Measurements from ENCODE around the gene MYLK.

Gene MYLK

DNA sequence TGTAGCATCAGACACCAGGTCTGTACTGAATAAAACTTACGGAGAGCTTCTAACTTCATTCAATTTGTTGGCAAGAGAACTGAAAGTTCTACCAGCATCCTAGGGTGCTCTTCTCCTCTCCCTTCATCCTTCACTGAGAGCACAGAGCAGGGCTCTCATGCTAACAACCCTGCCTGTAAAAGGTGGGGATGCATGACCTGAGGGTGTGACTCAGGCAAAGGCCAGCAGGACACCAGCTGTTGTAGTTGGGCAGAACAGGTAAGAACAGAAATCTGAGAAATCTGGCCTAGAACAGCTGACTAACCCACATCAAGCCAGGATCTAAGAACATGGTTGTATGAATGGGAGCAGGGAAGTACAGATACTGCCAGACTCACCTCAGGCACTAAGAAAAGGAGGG lies 64.2 kb downstream of the MYLK start:
- DNase-seq, result no peak

DNA sequence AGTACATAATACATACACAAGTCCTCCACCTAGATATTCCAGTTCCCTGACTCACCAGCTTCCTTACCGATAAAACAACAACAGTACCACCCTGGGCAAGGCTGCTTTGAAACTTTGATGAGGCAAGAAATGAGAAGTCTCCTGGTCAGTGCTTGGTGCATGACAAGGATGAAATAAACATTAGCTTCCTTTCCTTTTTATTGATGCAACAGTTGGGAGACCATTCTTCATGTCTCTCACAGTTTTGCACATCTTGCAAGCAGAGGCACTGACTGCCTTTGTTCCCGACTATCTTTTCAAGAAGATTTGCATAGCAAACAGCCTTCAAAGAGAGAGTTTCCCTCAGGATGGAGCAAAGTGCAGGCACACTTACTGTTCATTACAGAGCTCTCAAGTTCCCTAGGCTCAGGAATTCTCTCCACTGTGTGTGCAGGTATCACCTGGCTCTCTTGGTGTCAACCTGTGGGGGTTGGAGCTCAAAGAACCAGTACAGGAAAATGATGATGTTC lies 65.2 kb downstream of the MYLK start:
- DNase-seq, result no peak

DNA sequence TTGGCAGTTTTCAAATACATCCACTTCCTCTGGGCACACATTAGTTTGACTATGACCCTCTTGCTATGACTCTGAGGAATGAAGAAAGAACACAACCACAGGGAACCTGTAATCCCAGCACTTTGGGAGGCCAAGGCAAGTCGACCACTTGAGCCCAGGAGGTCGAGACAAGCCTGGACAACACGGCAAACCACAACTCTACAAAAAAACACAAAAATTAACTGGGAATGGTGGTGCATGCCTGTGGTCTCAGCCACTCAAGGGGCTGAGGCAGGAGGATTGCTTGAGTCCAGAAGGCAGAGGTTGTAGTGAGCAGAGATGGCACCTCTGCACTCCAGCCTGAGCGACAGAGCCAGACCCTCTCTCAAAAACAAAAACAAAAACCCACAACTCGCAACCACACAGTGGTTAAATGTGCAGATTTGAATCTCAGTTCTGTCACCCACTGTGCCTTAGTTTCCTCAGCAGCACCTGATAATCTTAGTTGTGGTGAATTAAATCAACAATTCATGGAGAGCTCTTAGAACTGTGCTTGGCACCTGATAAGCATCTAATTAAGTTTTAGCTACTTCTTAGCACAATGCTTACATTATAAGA lies 65.7 kb downstream of the MYLK start:
- DNase-seq, result no peak

DNA sequence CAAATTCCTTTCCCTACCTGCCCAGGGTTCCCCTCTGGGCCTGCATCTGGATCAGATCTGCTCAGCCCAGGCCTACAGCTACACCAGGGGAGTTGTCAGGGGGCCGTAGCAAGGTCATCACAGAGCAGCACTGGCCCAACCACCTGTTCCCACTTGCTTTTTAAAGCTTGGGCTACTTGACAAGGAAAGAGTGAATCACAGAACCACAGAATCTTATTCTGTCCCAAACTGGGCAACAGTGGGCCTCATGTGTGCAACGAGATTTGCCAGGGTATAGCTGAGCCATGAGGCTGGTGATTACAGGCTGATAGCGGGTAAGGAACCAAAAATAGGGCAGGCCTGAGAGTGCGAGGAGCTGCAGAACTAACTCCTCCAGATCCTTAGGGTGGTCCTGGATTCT lies 66.7 kb downstream of the MYLK start:
- no peak for DNase-seq

DNA sequence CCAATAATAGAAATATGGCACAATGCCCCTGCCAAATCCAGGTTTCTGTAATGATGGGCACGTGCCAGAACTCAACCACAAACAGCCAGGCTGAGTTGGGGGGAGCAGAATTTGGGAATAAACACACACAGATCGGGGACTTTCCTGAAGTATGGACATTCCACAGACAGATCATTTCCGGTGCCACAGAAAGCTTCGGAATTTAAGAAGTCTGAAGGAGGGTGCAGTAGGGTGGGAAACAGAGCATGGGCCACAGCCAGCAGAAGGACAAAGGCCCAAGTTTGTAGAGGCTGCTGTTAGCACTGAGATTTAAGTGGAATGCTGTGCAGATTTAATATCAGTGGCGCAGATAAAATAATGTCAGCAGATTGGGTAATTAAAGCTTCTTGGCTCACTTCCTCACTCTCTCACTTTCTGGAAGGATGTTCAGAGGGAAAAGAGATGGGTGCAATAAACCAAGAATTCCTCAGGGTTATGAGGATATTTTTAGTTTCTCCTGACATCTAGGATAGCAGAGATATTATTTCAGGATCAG lies 67.4 kb downstream of the MYLK start:
- no peak for DNase-seq

DNA sequence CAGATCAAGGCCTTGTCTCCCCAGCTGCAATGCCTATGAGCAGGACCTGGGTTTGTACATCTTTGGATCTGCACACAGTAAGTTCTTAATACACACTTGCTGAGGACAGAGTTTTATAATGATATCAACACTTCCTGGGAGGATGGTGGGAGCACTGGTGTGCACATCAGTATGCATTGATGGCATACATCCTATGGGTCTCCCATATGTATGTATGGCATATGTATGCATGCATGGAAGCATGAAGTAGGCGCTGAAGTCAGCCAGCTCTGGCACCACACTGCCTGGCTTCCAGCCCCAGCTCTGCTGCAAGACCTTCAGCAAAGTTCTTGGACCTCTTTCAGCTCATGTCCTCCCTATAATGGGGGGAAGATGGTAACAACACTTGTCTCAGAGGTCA lies 68.2 kb downstream of the MYLK start:
- no peak for DNase-seq

DNA sequence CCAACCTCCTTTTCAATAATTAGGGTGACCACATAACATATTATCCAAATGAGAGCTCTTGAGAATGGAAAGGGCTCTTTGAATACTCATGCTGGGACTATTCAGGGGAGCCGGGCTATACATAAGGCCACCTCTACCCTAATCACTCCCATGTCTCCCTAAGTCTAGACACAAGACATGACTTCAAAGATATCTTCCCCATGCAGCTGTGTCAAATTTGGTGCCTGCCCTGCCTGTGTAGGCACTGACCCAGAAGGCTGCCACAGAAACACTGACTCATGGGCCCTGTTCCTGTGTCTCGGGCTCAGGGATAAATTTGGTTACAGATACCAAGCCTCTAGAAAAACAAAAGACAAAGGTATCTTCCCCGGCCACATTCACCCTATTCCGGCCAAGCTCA lies 70.3 kb downstream of the MYLK start:
- no peak for DNase-seq

DNA sequence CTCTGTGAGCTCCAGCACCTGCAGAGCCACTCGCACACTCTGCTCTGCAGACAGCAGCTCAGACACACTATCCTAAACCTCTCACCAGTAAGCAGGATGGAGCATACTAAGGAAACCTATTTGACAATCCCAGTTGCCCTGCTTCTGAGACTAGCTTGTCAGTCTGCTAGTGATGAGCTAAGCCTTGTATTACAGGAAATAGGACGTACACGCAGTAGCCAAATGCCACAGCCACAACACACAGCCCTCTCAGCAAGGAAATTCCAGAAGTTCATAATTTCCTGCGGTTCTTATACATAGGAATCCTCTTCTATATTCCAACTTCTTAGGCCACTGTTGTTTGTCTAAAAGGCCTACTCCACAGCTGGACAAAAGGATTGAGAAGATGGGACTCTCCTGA lies 74.5 kb downstream of the MYLK start:
- DNase-seq, result no peak

DNA sequence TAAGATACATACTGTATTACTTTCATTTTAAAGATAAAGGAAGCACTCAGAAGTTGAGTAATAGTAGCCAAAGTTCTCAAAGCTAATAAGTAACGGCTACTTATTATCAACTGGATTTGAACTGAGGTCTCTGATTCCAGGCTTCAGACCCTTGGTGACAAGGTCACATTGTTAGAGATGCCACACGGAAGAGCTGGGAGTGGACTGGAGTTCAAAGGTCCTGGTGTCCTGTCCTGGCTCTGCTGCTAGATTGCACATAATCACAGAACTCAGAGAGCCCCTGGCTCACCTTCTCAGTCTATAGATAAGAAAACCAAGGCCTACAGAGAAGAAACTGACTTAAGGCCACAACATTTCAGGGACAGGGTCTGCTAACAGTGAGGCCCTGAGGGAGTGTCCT lies 75.3 kb downstream of the MYLK start:
- no peak for DNase-seq

DNA sequence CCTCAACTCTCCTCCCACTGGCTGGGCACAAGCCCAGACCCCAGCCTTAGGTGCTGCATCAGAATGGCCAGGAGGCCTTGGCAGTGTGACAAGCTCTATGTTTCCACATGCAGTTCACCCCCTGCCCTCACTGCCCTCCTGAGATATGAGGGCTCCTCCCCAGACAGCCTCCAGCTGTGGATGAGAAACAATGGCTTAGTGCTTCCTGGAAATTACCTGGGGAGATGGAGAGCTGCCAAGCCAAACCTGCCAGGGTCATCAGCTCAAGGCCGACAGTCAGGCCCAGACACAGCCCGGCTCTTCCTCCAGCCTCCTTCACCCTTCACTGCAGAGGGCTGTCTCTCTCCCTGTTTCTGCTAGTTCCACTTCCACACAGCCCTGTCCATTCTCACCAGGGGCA lies 76.3 kb downstream of the MYLK start:
- no peak for DNase-seq

DNA sequence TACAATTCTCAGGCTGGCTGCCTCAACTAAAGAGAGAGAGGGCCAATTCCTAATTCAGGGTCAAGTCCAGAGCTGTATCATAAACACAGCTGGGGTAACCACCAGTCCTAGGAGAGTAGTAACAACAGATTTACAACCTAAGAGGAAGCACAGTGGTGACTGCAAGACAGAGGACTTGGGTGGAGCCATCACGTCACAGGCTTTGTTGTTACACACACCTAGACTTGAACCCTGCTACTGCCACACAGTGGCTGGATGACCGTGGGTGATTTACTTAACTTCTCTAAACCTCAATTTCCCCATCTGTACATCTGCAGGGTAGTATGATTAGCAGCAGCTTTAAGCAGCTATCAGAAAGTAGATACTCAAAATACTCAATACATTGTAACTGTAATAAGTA lies 78.6 kb downstream of the MYLK start:
- no peak for DNase-seq

DNA sequence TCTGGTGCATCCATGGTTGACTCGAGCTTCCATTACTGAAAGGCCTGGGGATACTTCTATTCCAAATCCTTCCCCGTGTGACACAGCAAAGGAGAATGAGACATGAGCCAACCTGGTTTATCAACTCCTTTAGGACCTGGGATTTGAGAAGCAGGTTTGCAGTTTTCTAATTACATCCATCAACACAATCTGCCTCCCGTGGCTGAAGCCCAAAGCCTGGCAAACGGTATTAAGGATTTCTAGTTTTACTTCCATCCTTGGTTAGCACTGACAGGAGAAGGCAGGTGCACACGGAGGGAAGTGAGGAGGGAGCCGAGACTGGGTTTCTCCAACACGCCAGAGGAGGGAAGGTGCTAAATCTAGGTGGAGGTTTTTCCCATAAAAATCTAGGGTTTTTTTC lies 79.0 kb downstream of the MYLK start:
- DNase-seq, result no peak

DNA sequence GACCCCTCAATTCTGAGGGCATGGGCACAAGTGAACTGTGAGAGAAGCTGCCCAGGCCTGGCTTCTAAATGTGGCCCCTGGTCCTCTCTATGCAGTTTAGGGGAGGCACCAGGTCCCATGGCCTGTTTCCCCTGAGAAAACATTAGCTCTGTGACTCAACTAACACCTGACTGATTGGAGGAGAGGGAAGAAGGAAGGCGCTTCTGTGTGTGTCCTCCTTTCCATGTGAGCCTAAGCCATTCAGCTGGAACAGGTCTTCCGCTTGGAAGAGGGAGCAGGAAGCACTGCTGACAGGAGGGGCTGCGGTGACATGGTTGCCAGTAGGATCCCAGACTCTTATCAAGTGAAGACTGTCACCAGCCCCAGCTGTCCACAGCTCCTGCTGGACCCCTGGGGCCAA lies 79.5 kb downstream of the MYLK start:
- DNase-seq, result no peak

DNA sequence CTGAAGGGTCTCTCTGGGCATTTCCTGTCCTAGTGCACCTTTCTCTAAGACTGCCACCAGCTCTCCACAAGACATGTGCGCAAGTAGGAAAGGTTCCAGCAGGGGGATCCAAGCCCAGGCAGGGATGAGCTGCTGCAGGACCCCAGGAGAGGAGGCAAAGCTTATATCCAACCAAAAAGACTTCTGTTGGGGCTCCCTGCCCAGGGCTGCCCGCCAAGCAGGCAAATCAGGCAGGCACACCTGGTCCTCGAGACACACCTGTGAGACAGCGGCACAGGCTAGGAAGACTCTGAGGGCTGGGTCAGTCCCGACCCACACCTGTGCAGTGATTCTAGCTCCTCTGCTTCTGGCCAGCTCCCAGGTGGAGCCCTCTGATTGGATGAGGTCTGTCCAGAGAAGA lies 80.6 kb downstream of the MYLK start:
- no peak for DNase-seq

DNA sequence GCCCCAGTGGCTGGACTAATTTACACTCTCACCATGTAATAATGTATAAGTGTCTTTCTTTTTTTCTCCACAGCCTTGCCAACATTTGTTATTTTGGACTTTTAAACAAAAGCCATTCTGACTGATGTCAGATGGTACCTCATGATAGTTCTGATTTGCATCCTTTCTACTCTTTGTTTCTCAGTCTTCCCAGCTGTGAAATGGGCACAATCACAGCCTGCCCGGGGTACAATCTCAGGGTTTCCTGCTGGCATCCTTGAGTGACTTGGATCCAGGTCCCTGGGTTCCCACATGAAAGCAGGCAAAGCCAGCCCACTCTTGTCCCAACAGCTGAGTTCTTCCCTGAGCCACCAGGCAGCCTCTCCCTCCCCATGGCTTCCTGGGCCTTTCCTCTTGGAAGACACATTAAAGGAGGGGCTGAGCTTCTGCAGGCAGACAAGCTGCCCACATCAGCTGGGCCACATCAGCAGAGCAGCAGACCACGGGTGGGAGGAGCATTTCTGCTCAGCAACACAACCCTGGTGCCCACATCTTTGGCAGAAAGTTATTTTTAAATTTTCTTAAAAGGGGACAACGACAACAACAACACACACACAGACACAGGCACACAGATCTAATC lies 82.0 kb downstream of the MYLK start:
- no peak for DNase-seq

DNA sequence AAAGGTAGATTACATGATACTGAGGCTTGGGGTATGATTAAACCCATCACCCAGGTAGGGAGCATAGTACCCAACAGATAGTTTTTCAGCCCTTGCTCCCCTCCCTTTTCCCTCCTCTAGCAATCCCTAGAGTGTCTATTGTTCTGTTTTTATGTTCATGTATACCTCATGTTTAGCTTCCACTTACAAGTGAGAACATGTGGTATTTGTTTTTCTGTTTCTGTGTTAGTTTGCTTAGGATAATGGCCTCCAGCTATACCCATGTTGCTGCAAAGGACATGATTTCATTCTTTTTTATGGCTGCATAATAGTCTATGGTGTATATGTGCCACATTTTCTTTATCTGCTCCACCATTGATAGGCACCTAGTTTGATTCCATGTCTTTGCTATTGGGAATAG lies 82.7 kb downstream of the MYLK start:
- no peak for DNase-seq

DNA sequence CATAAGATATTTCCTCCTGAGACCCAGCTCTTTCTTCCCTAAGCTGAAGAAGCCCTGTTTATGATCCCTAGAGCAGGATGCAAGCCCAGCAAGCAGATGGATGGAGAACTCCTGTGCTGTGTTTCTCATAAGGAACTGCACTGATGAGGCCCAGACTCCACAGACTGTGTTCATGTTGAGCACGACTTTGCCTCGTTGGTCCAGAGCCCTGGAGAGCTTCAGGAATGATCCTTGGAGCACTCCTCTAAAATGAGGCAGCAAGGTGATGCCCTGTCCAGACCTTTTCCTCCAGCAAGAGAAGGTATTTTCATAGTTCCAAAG lies 83.8 kb downstream of the MYLK start:
- no peak for DNase-seq

DNA sequence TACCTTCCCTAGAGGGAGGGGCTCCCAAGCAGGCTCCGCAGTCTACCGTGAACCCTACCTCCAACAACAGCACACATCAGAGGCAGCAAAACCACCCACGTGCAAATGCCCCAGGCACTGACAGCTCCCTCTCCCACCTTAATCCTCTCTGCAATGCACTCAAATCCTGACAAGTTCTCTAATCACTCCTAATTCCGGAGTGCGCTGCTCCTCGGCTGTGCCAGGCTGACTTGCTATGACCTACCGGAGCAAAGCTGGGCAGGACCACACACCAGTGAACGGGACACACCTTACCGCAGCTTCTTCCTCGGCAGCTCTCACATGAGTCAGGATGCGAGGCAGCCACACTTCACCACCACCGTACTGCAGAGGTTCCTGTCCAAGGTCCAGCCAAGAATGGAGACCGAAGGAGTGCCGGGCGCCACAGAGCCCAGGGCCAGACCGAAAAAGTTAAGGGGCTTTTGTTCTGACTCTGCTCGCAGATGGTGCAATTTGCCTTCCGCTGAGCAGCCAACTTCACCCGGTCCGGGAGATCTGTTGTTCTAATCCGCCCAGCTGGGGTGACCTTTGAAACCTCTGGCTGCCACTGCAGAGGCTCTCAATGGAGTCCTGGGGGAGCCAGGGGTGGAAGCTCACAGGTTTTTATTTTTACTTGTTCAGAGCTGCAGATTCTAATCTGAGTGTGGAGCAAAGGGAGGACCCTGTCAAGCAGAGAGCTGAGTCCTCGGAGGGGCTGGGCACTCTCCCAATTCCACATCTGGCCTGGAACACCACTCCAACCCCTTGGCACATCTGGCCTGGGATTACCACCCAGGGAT lies 84.4 kb downstream of the MYLK start:
- DNase-seq, result no peak

DNA sequence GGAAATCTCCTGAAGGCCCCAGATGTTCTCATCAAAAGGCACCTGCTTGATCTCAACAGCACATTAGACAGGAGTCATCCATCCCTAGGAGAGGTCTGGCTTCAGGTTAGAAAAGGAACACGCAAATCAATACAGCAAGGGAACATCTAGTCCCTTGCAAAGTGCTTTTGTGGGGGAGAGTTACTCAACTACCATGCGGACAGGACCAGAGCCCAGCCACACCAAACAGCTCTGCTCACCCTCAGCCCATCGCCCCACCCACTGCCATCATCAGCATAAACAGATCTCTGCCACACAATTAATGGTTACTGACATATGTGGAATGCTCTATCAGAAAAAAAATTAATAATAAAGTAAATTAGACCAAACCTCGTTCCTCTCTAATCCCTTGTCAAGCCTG lies 85.6 kb downstream of the MYLK start:
- DNase-seq, result no peak

DNA sequence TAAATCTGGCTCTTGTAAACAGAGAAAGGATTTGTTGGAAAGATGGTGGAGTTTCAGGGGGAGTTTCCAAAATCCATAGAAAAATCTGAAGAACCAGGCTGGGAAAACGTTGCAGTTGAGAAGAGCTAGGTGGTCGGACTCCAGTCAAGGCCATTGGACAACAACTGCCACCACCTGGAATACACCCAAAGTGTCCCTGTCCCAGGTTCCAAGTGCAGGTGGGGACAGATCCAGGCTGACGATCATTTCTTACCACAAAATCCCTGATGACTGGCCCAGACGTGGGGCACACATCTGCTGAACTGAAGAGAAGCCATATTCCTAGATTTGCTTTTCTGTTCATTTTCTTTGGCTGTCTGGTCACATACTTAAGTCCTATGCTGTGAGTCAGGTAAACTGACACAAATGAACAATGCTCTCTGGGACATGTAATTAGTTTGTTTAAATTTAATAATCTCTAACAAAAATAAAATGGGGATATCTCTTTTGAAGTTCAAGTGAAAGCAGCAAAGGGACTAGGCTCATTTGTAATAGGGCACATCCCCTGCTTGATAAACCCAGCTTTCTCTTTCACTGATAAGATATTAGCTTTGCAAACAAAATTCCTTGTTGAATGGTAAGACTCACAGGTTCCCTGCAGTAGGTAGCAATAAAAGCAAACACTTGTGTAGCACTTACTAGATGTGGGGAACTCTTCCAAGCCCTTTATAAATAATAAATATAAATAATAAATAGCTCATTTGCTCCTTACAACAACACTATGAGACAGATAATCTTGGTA lies 88.5 kb downstream of the MYLK start:
- DNase-seq, result no peak

DNA sequence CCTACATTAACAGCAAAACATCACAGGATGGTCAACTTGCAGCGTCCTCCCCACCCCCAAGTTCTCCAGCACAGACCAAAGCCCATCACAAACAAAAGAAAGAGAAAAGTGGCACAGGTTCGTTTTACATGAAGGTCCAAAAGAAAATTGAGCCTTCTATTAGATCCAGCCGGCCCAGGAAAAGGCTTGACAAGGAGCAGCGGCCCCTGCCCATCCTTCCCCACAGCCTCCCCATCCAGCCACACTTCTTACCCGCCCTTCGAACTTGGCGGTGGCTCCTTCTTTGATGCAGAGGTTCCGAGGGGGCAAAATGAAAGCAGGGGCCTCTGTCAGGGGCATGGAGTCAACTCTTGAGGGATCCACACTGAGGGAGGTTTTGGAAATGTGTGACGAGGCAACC lies 90.7 kb downstream of the MYLK start:
- no peak for DNase-seq

DNA sequence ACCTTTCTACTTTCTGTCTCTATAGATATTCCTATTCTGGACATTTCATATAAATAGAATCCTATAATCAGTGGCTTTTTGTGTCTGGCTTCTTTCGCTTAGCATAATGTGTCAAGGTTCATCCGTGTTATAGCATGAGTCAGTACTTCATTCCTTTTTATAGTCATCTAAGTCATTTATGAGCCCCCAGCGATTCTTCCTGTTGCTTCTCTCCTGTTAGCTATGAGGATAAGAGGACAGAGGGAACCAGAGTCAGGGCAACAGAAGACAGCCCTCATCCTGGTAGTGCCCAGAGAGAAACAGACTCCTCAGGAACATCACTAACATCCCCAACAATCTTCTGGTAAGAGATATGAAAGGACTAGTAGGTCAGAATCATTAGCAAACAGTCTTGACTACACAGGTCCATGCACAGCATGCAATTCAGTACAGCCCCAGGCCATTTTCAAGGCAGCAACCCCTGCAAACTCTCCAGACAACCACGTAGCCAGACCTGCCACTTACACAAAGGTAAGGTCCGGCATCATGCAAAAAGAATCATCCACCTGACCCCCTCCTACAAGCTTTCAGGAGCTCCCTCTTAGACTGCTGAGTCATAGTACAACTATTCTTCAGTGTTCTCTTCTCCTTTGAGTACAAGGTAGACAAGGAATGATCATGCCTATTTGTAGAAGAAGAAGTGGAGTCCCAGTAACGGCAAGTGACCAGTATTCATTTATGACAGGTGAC lies 91.5 kb downstream of the MYLK start:
- no peak for DNase-seq

DNA sequence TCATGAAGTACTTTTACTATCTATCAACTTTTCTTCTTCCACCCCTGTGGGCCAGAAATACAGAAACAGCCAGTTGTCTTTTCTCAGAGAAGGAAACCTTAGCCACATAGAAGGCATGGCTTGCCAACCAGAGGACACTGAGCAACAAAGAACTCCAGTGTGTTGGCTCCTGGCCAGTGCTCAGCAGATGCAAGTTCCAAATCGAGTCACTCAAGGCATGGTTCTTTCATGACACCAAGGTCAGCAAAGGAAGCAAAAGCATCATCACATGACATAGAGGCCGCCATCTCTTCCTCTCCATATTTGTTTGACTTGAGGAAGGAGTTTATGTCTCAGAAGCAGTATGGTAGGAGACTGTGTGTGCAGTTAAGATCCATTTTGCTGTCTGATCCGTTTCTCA lies 92.2 kb downstream of the MYLK start:
- no peak for DNase-seq
